ENCODE data around the gene UGT1A5. TPM values are rescaled to one million over a fixed set of nuclear protein-coding genes. Genes with fewer than 3 reads are reported as not detected.

Gene UGT1A5
- polyA plus RNA-seq, 2 donors = 0.01 to 2.9 TPM

- H3K4me3 ChIP-seq (ENCODE audit: low read depth in 1 of 2, low read length in 2 of 2) = no peak overlapping the region
These were observed 79.2 kb downstream of the UGT1A5 start for GRCh38 chr2:233791883-233792329.

GRCh38 chr2:233792720-233793119 is 80.0 kb downstream of the UGT1A5 start:
- Histone ChIP-seq H3K27me3 (ENCODE audit: control insufficient read depth in 1 of 2, insufficient read depth in 2 of 2, low read length in 2 of 2) (no peaks in the 10 kb centered on the region), H3K4me3 (ENCODE audit: low read depth in 1 of 2, low read length in 2 of 2) (no peak overlapping the region), H3K36me3 (ENCODE audit: control insufficient read depth in 2 of 2, insufficient read depth in 2 of 2, low read length in 1 of 2) (no peaks in the 10 kb centered on the region), H3K4me1 (ENCODE audit: control insufficient read depth in 2 of 2, insufficient read depth in 2 of 2, low read length in 1 of 2) (no peaks in the 10 kb centered on the region), H3K9me3 (ENCODE audit: control insufficient read depth in 2 of 2, insufficient read depth in 1 of 2, low read depth in 1 of 2, low read length in 1 of 2) (peaks cover 0 to 2% of the 10 kb centered on the region in 2 donors), H3K27ac (ENCODE audit: low read depth in 2 of 2, low read length in 1 of 2) (no peak overlapping the region)
- WGBS, 2 donors = 85 to 93% methylated on average over 7 of the region's 7 CpGs

More at GRCh38 chr2:233791883-233792329, 79.2 kb downstream of the UGT1A5 start:
- WGBS, 2 donors = 83 to 85% methylated on average over 8 to 9 of the region's 9 CpGs
- Histone ChIP-seq H3K36me3 (ENCODE audit: control insufficient read depth in 2 of 2, insufficient read depth in 2 of 2, low read length in 1 of 2) (no peaks in the 10 kb centered on the region), H3K4me1 (ENCODE audit: control insufficient read depth in 2 of 2, insufficient read depth in 2 of 2, low read length in 1 of 2) (no peaks in the 10 kb centered on the region), H3K27ac (ENCODE audit: low read depth in 2 of 2, low read length in 1 of 2) (no peak overlapping the region), H3K9me3 (ENCODE audit: control insufficient read depth in 2 of 2, insufficient read depth in 1 of 2, low read depth in 1 of 2, low read length in 1 of 2) (peaks cover 0 to 2% of the 10 kb centered on the region in 2 donors), H3K27me3 (ENCODE audit: control insufficient read depth in 1 of 2, insufficient read depth in 2 of 2, low read length in 2 of 2) (no peaks in the 10 kb centered on the region)

- 67 to 76% methylated on average over 18 of the region's 18 CpGs for WGBS, 2 donors
These were observed 80.9 kb downstream of the UGT1A5 start for GRCh38 chr2:233793465-233794127.

GRCh38 chr2:233794128-233794658 is 81.5 kb downstream of the UGT1A5 start:
- Histone ChIP-seq H3K27me3 (ENCODE audit: control insufficient read depth in 1 of 2, insufficient read depth in 2 of 2, low read length in 2 of 2) (no peaks in the 10 kb centered on the region), H3K9me3 (ENCODE audit: control insufficient read depth in 2 of 2, insufficient read depth in 1 of 2, low read depth in 1 of 2, low read length in 1 of 2) (peaks cover 0 to 2% of the 10 kb centered on the region in 2 donors), H3K27ac (ENCODE audit: low read depth in 2 of 2, low read length in 1 of 2) (no peak overlapping the region), H3K36me3 (ENCODE audit: control insufficient read depth in 2 of 2, insufficient read depth in 2 of 2, low read length in 1 of 2) (no peaks in the 10 kb centered on the region), H3K4me3 (ENCODE audit: low read depth in 1 of 2, low read length in 2 of 2) (no peak overlapping the region), H3K4me1 (ENCODE audit: control insufficient read depth in 2 of 2, insufficient read depth in 2 of 2, low read length in 1 of 2) (no peaks in the 10 kb centered on the region)
- WGBS, 2 donors = 78 to 83% methylated on average over 17 of the region's 17 CpGs

More at GRCh38 chr2:233793465-233794127, 80.9 kb downstream of the UGT1A5 start:
- no peaks in the 10 kb centered on the region for H3K36me3 ChIP-seq (ENCODE audit: control insufficient read depth in 2 of 2, insufficient read depth in 2 of 2, low read length in 1 of 2)
- no peaks in the 10 kb centered on the region for H3K4me1 ChIP-seq (ENCODE audit: control insufficient read depth in 2 of 2, insufficient read depth in 2 of 2, low read length in 1 of 2)
- no peaks in the 10 kb centered on the region for H3K27me3 ChIP-seq (ENCODE audit: control insufficient read depth in 1 of 2, insufficient read depth in 2 of 2, low read length in 2 of 2)
- H3K4me3 ChIP-seq (ENCODE audit: low read depth in 1 of 2, low read length in 2 of 2) = no peak overlapping the region
- no peak overlapping the region for H3K27ac ChIP-seq (ENCODE audit: low read depth in 2 of 2, low read length in 1 of 2)
- peaks cover 0 to 2% of the 10 kb centered on the region in 2 donors for H3K9me3 ChIP-seq (ENCODE audit: control insufficient read depth in 2 of 2, insufficient read depth in 1 of 2, low read depth in 1 of 2, low read length in 1 of 2)

GRCh38 chr2:233795735-233796171 is 83.0 kb downstream of the UGT1A5 start:
- H3K9me3 ChIP-seq (ENCODE audit: control insufficient read depth in 2 of 2, insufficient read depth in 1 of 2, low read depth in 1 of 2, low read length in 1 of 2) = peaks cover 0 to 2% of the 10 kb centered on the region in 2 donors
- 88 to 93% methylated on average over 13 of the region's 13 CpGs for WGBS, 2 donors

DNA sequence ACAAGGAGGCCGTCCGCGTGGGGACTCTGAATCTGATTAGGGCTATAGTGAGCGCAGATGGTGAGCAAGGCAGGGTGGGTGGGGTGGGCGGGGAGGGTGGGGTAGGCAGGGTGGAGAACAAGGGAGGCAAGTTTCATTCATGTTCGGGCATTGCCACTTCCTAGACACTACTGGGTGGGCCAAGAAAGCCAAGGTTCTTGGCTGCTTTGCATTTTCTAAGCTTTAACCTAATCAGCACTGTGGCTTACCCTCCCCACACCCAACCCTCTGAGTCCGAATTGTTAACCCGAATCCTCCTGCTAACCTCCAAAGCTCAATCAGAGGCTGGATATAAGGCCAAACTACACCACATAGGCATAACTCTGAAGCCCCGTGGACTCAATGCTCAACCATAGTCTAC is 83.5 kb downstream of the UGT1A5 start:
- no peaks in the 10 kb centered on the region for H3K27me3 ChIP-seq (ENCODE audit: control insufficient read depth in 1 of 2, insufficient read depth in 2 of 2, low read length in 2 of 2)
- H3K4me1 ChIP-seq (ENCODE audit: control insufficient read depth in 2 of 2, insufficient read depth in 2 of 2, low read length in 1 of 2) = no peaks in the 10 kb centered on the region
- H3K9me3 ChIP-seq (ENCODE audit: control insufficient read depth in 2 of 2, insufficient read depth in 1 of 2, low read depth in 1 of 2, low read length in 1 of 2) = peaks cover 0 to 2% of the 10 kb centered on the region in 2 donors
- 68 to 73% methylated on average over 9 of the region's 9 CpGs for WGBS, 2 donors
- no peak overlapping the region for H3K27ac ChIP-seq (ENCODE audit: low read depth in 2 of 2, low read length in 1 of 2)
- no peaks in the 10 kb centered on the region for H3K36me3 ChIP-seq (ENCODE audit: control insufficient read depth in 2 of 2, insufficient read depth in 2 of 2, low read length in 1 of 2)
- no peak overlapping the region for H3K4me3 ChIP-seq (ENCODE audit: low read depth in 1 of 2, low read length in 2 of 2)

More at GRCh38 chr2:233795735-233796171, 83.0 kb downstream of the UGT1A5 start:
- Histone ChIP-seq H3K36me3 (ENCODE audit: control insufficient read depth in 2 of 2, insufficient read depth in 2 of 2, low read length in 1 of 2) (no peaks in the 10 kb centered on the region), H3K4me1 (ENCODE audit: control insufficient read depth in 2 of 2, insufficient read depth in 2 of 2, low read length in 1 of 2) (no peaks in the 10 kb centered on the region), H3K27me3 (ENCODE audit: control insufficient read depth in 1 of 2, insufficient read depth in 2 of 2, low read length in 2 of 2) (no peaks in the 10 kb centered on the region), H3K27ac (ENCODE audit: low read depth in 2 of 2, low read length in 1 of 2) (no peak overlapping the region), H3K4me3 (ENCODE audit: low read depth in 1 of 2, low read length in 2 of 2) (no peak overlapping the region)

DNA sequence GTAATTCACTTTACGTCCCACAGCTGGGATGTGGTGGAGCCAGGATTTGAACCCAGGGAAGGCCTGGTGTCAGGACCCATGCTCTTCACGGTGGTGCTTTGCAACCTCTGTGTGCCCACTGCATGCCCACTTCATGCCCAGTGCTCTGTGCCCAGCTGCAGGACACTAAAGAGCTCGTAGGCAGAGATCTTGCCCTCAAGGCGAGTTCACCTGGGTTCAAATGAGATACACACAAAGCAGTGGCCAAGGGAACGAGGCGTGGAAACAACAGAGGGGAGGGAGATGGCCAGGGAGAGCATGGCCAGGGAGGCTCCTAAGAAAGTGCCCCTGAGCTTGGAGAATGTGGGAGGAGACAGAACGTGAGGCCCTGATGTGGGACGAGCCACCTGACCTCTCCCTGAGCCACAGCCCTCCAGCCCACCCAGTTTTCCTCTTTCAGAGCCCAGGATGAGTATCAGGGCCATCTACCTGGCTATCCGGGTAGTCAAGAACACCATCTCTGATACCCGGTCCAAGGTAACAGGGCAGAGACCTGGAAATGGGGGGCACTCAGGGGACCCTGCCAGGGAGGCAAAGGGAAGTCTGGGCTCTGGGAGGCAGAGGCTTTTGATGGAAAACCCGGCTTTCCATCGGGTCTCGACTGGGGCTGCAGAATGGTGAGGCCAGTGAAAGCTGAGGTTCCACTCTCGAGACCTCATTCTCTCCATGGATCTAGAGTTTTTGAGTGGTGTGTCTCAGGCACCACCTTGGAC is 85.8 kb downstream of the UGT1A5 start:
- Histone ChIP-seq H3K9me3 (ENCODE audit: control insufficient read depth in 2 of 2, insufficient read depth in 1 of 2, low read depth in 1 of 2, low read length in 1 of 2) (peaks cover 0 to 2% of the 10 kb centered on the region in 2 donors), H3K4me3 (ENCODE audit: low read depth in 1 of 2, low read length in 2 of 2) (no peak overlapping the region), H3K27ac (ENCODE audit: low read depth in 2 of 2, low read length in 1 of 2) (no peak overlapping the region), H3K27me3 (ENCODE audit: control insufficient read depth in 1 of 2, insufficient read depth in 2 of 2, low read length in 2 of 2) (no peaks in the 10 kb centered on the region), H3K36me3 (ENCODE audit: control insufficient read depth in 2 of 2, insufficient read depth in 2 of 2, low read length in 1 of 2) (no peaks in the 10 kb centered on the region), H3K4me1 (ENCODE audit: control insufficient read depth in 2 of 2, insufficient read depth in 2 of 2, low read length in 1 of 2) (no peaks in the 10 kb centered on the region)
- WGBS, 2 donors = 82% methylated on average over 14 of the region's 14 CpGs

- Histone ChIP-seq H3K4me3 (ENCODE audit: low read depth in 1 of 2, low read length in 2 of 2) (no peak overlapping the region), H3K4me1 (ENCODE audit: control insufficient read depth in 2 of 2, insufficient read depth in 2 of 2, low read length in 1 of 2) (no peaks in the 10 kb centered on the region), H3K27me3 (ENCODE audit: control insufficient read depth in 1 of 2, insufficient read depth in 2 of 2, low read length in 2 of 2) (no peaks in the 10 kb centered on the region), H3K27ac (ENCODE audit: low read depth in 2 of 2, low read length in 1 of 2) (no peak overlapping the region), H3K9me3 (ENCODE audit: control insufficient read depth in 2 of 2, insufficient read depth in 1 of 2, low read depth in 1 of 2, low read length in 1 of 2) (peaks cover 0 to 2% of the 10 kb centered on the region in 2 donors), H3K36me3 (ENCODE audit: control insufficient read depth in 2 of 2, insufficient read depth in 2 of 2, low read length in 1 of 2) (no peaks in the 10 kb centered on the region)
- WGBS, 2 donors = 68 to 69% methylated on average over 7 of the region's 7 CpGs
These were observed 86.5 kb downstream of the UGT1A5 start for GRCh38 chr2:233799087-233799665.

DNA sequence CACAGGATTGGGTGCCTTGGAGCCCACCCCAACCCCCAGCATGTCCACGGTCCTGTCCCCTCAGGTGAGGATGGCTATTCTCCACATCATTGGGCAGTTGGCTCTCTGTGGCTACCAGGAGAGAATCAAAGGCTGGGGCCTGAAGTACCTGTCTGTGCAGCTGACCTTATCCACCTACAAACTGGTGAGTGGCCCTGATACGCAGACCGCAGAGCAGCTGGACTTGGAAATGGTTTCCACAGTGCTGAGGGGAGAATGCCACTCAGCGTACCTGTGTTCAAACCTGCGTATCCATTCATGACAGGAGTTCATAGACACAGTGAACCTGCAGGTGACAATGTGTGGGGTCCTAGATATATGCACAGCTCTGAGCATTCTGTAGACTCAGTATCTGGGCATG is 87.0 kb downstream of the UGT1A5 start:
- Histone ChIP-seq H3K27ac (ENCODE audit: low read depth in 2 of 2, low read length in 1 of 2) (no peak overlapping the region), H3K4me3 (ENCODE audit: low read depth in 1 of 2, low read length in 2 of 2) (no peak overlapping the region), H3K27me3 (ENCODE audit: control insufficient read depth in 1 of 2, insufficient read depth in 2 of 2, low read length in 2 of 2) (no peaks in the 10 kb centered on the region), H3K36me3 (ENCODE audit: control insufficient read depth in 2 of 2, insufficient read depth in 2 of 2, low read length in 1 of 2) (no peaks in the 10 kb centered on the region), H3K4me1 (ENCODE audit: control insufficient read depth in 2 of 2, insufficient read depth in 2 of 2, low read length in 1 of 2) (no peaks in the 10 kb centered on the region), H3K9me3 (ENCODE audit: control insufficient read depth in 2 of 2, insufficient read depth in 1 of 2, low read depth in 1 of 2, low read length in 1 of 2) (peaks cover 0 to 2% of the 10 kb centered on the region in 2 donors)
- 54 to 77% methylated on average over 5 of the region's 5 CpGs for WGBS, 2 donors

All from esophagus (tissue), 2 donors.